GM23248 (cell line): ENCODE measurements around the gene CSE1L. TPM values are rescaled to one million over a fixed set of nuclear protein-coding genes. Genes with fewer than 3 reads are reported as not detected.

ENCODE experiments used
- DNase-seq: peaks from one replicate; pipeline ENCODE4 v3.0.0-alpha.2; 2015
- H2AFZ ChIP-seq: fragments of 200-600 bp; sonication (generic); 2 replicates; pipeline ENCODE4 v1.6.1; 2016; ENCODE audit warnings: antibody characterized with exemption
- H3F3A ChIP-seq: fragments of 200-600 bp; sonication (generic); 2 replicates; pipeline ENCODE4 v1.6.1; 2016; ENCODE audit warnings: mild to moderate bottlenecking, antibody characterized with exemption, mixed run types; ENCODE audit not compliant: insufficient read depth
- H3K27ac ChIP-seq: fragments of 200-600 bp; sonication (generic); 2 replicates; pipeline ENCODE4 v1.5.1; 2016; ENCODE audit warnings: mild to moderate bottlenecking
- H3K27me3 ChIP-seq: fragments of 200-600 bp; sonication (generic); replicated peaks from 2 replicates; pipeline ENCODE4 v1.6.1; 2016; ENCODE audit warnings: mild to moderate bottlenecking; ENCODE audit not compliant: insufficient read depth
- H3K36me3 ChIP-seq: fragments of 200-600 bp; sonication (generic); 2 replicates; pipeline ENCODE4 v1.6.1; 2016; ENCODE audit warnings: low read depth, mild to moderate bottlenecking
- H3K4me1 ChIP-seq: fragments of 200-600 bp; sonication (generic); 2 replicates; pipeline ENCODE4 v1.6.1; 2016; ENCODE audit warnings: mild to moderate bottlenecking; ENCODE audit not compliant: insufficient read depth
- H3K4me2 ChIP-seq: fragments of 200-600 bp; sonication (generic); one replicate; pipeline ENCODE4 v1.6.1; 2016; ENCODE audit warnings: mild to moderate bottlenecking; ENCODE audit not compliant: unreplicated experiment
- H3K4me3 ChIP-seq: fragments of 200-600 bp; sonication (generic); 2 replicates; pipeline ENCODE4 v1.5.1; 2016; ENCODE audit warnings: mild to moderate bottlenecking
- H3K79me2 ChIP-seq: fragments of 200-600 bp; sonication (generic); 2 replicates; pipeline ENCODE4 v1.6.1; 2016; ENCODE audit warnings: mild to moderate bottlenecking; ENCODE audit not compliant: insufficient read depth
- H3K9ac ChIP-seq: fragments of 200-600 bp; sonication (generic); 2 replicates; pipeline ENCODE4 v1.6.1; 2016; ENCODE audit warnings: mild to moderate bottlenecking
- H3K9me2 ChIP-seq: fragments of 200-600 bp; sonication (generic); 2 replicates; pipeline ENCODE4 v1.6.1; 2016; ENCODE audit warnings: mixed run types, mild to moderate bottlenecking, moderate library complexity; ENCODE audit not compliant: insufficient read depth
- H3K9me3 ChIP-seq: fragments of 200-600 bp; sonication (generic); one replicate; pipeline ENCODE4 v1.6.1; 2017; ENCODE audit warnings: low read depth
- H4K20me1 ChIP-seq: fragments of 200-600 bp; sonication (generic); 2 replicates; pipeline ENCODE4 v1.6.0; 2016; ENCODE audit not compliant: insufficient read depth
- EZH2 ChIP-seq: fragments of 200-600 bp; sonication (generic); IDR thresholded peaks from 2 replicates; pipeline ENCODE4 v1.6.1; 2018; ENCODE audit warnings: antibody characterized with exemption, mild to moderate bottlenecking; ENCODE audit not compliant: insufficient read depth, poor library complexity, severe bottlenecking
- EZH2phosphoT487 ChIP-seq: fragments of 200-600 bp; sonication (generic); IDR thresholded peaks from 2 replicates; pipeline ENCODE4 v1.6.1; 2018; ENCODE audit warnings: antibody characterized with exemption, moderate library complexity, mild to moderate bottlenecking, low read depth; ENCODE audit not compliant: insufficient read depth
- WGBS, 2 experiments: methylation state at CpG; one replicate each; pipeline ENCODE4 v1.1.6; 2015 to 2017; ENCODE audit warnings: low lambda C conversion rate in 2 of 2, low coverage in 1 of 2; ENCODE audit errors: missing lambda C conversion rate in 2 of 2; 5-methylcytosine and 5-hydroxymethylcytosine counted together
- in situ Hi-C: fragments of 300-500 bp; cut with MboI; formaldehyde crosslinking; loops from 2 replicates; pipeline ENCODE4 v1.15.0; 2020
- polyA plus RNA-seq: library from polyadenylated mRNA; unstranded; fragments of >200 nt; fragmentation: Nextera tagmentation; extraction: Ambion mirVana; gene quantifications from 2 replicates; pipeline ENCODE4 v1.2.1, GENCODE V29; 2016
- small RNA-seq: library from RNA; depleted of rRNA; stranded (forward); fragments of <200 nt; gene quantifications from one replicate; pipeline ENCODE3, GENCODE V24; 2014; ENCODE audit warnings: low read depth, low replicate concordance
- total RNA-seq: library from RNA; depleted of rRNA; stranded (reverse); fragments of >200 nt; shearing (Covaris generic); gene quantifications from 2 replicates; pipeline ENCODE4 v1.2.3, GENCODE V29; 2014; rRNA removed

Gene CSE1L
- total and polyA plus RNA-seq, 2 experiments from 2014 or later = 75.2 to 90.2 TPM

DNA sequence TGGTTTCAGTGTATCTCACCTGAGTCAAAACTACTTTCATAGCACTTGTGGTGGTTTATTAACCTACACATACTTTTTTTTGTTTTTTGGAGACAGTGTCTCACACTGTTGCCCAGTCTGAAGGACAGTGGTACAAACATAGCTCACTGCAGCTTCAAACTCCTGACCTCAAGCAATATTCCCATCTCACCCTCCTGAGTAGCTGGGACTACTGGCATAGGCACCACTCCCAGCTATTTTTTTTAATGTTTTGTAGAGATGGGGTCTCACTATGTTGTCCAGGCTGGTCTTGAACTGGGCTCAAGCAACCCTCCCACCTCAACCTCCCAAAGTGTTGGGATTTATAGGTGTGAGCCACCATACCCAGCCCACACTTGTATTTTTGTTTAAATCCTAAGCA is 92.3 kb downstream of the CSE1L start:
- Histone ChIP-seq H3K4me3 (no peak overlapping the region), H3K27me3 (no peaks in the 10 kb centered on the region), H3K4me1 (peaks cover 5% of the 10 kb centered on the region; the same call in 1 of the 2 replicates), H3K79me2 (peaks cover 86% of the 10 kb centered on the region), H3K36me3 (peaks cover 19% of the 10 kb centered on the region), H3F3A (peaks cover 5% of the 10 kb centered on the region; the same call in 1 of the 2 replicates), H3K9me3 (no peaks in the 10 kb centered on the region), H4K20me1 (no peaks in the 10 kb centered on the region), H3K9ac (no peak overlapping the region), H2AFZ (no peak overlapping the region), H3K27ac (no peak overlapping the region), H3K4me2 (no peak overlapping the region), H3K9me2 (no peaks in the 10 kb centered on the region)
- TF ChIP-seq EZH2 (no peak), EZH2phosphoT487 (no peak)
- no peak for DNase-seq
- in situ Hi-C loops = loop anchor here (10.0 kb wide), 1 partner anchor 66 kb away; no protein-coding TSS in a partner anchor

- 20 to 24% methylated on average over 2 of the region's 2 CpGs for WGBS, 2 experiments
- DNase-seq = peak; percentile 27
- H3K27me3 ChIP-seq = no peaks in the 10 kb centered on the region
- H3K4me2 ChIP-seq = no peak overlapping the region
- TF ChIP-seq EZH2phosphoT487 (no peak), EZH2 (no peak)
- in situ Hi-C loops = no loop called here
- no peak overlapping the region for H3K4me3 ChIP-seq
- H3F3A ChIP-seq = no peaks in the 10 kb centered on the region; the same call in 1 of the 2 replicates
- H3K36me3 ChIP-seq = peaks cover 25% of the 10 kb centered on the region
- no peaks in the 10 kb centered on the region for H4K20me1 ChIP-seq
- H3K4me1 ChIP-seq = peaks cover 5% of the 10 kb centered on the region; the same call in 1 of the 2 replicates
- no peak overlapping the region for H2AFZ ChIP-seq
- H3K27ac ChIP-seq = 0 out of 2 replicates have a peak overlapping the region, but pooled peaks have one; percentile 21
- H3K79me2 ChIP-seq = peaks cover 100% of the 10 kb centered on the region
- H3K9me2 ChIP-seq = no peaks in the 10 kb centered on the region
- H3K9me3 ChIP-seq = no peaks in the 10 kb centered on the region
- H3K9ac ChIP-seq = peak overlapping the region; percentile 4; the same call in 1 of the 2 replicates
Measured at GRCh38 chr20:49140411-49140810, 94.3 kb downstream of the CSE1L start.

- H3K4me1 ChIP-seq = peaks cover 5% of the 10 kb centered on the region; the same call in 1 of the 2 replicates
- 0 out of 2 replicates have a peak overlapping the region, but pooled peaks have one; percentile 21 for H3K27ac ChIP-seq
- H3K9me3 ChIP-seq = no peaks in the 10 kb centered on the region
- TF ChIP-seq EZH2phosphoT487 = no peak
- no peak for TF ChIP-seq EZH2
- H3K36me3 ChIP-seq = peaks cover 21% of the 10 kb centered on the region
- peak; percentile 27 for DNase-seq
- H3K4me2 ChIP-seq = no peak overlapping the region
- in situ Hi-C loops = no loop called here
- no peaks in the 10 kb centered on the region for H3K27me3 ChIP-seq
- H3F3A ChIP-seq = no peaks in the 10 kb centered on the region
- H2AFZ ChIP-seq = no peak overlapping the region
- peaks cover 100% of the 10 kb centered on the region for H3K79me2 ChIP-seq
- 38 to 40% methylated on average over 2 of the region's 2 CpGs for WGBS, 2 experiments
- no peak overlapping the region for H3K4me3 ChIP-seq
- H3K9me2 ChIP-seq = no peaks in the 10 kb centered on the region
- peak overlapping the region; percentile 4; the same call in 1 of the 2 replicates for H3K9ac ChIP-seq
- no peaks in the 10 kb centered on the region for H4K20me1 ChIP-seq
Measured at GRCh38 chr20:49140834-49141233, 94.7 kb downstream of the CSE1L start.

Small RNAs within 50 kb of the gene (small RNA-seq; reads per million reads assigned to genes)
- not detected for gene SNAP23P1

Other genes starting within 250 kb of the CSE1L start
- 0.63 and 0.65 TPM in 2 replicates for gene PREX1, start 218.3 kb upstream of the CSE1L start, total RNA-seq
- 0.13 and 0.18 TPM in 2 replicates for gene PREX1, start 218.3 kb upstream of the CSE1L start, polyA plus RNA-seq
- gene ARFGEF2, start 124.6 kb upstream of the CSE1L start, total RNA-seq = 30.6 and 31.1 TPM in 2 replicates
- 7.0 TPM in 2 replicates for gene ARFGEF2, start 124.6 kb upstream of the CSE1L start, polyA plus RNA-seq
- 49.1 and 59.4 TPM in 2 replicates for gene STAU1, start 142.0 kb downstream of the CSE1L start, total RNA-seq
- gene STAU1, start 142.0 kb downstream of the CSE1L start, polyA plus RNA-seq = 76.2 and 78.2 TPM in 2 replicates
- 24.2 and 25.3 TPM in 2 replicates for gene DDX27, start 173.1 kb downstream of the CSE1L start, total RNA-seq
- gene DDX27, start 173.1 kb downstream of the CSE1L start, polyA plus RNA-seq = 35.6 and 36.3 TPM in 2 replicates
- 46.5 and 50.7 TPM in 2 replicates for gene ZNFX1, start 231.7 kb downstream of the CSE1L start, total RNA-seq
- gene ZNFX1, start 231.7 kb downstream of the CSE1L start, polyA plus RNA-seq = 47.3 and 49.2 TPM in 2 replicates